Measurements from ENCODE around the gene DCXR. TPM values are rescaled to one million over a fixed set of nuclear protein-coding genes. Genes with fewer than 3 reads are reported as not detected.

DCXR gene
- total and polyA plus RNA-seq, 2 donors (not counting 3 experiments of a cell fraction or from before 2014, with no cell fraction given): 93.0 to 178 TPM

DNA sequence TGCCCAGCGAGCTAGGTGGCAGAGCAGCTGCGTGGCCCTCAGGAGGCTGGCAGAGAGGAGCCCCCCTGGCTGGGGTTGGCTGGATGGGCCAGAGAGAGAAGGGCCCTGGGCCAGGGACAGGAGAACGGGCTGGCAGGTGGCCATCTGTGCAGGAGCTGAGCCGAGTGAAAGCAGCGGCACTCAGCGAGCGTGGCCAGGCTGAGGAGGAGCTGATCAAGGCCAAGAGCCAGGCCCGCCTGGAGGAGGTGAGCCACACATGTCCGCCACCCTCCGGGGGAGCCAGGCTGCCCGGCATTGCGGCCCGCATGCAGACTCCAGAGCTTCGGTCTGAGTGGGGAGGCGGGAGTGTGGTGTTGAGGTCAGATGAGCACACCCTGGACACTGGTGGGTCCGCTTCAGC lies 8.1 kb downstream of the DCXR start:
- Histone ChIP-seq H3K79me2 (ENCODE audit: control insufficient read depth, insufficient read depth, low read length) (peaks cover 4% of the 10 kb centered on the region), H3K4me1 (ENCODE audit: control insufficient read depth, extremely low read depth, insufficient read depth, low read length) (peaks cover 10% of the 10 kb centered on the region), H3K9me3 (replicated peaks; ENCODE audit: control insufficient read depth, insufficient read depth, low read length) (no peaks in the 10 kb centered on the region), H3K27ac (ENCODE audit: insufficient read depth, low read depth, low read length) (no peak overlapping the region), H3K4me3 (replicated peaks in 1 of 3; ENCODE audit: insufficient read depth in 1 of 3, low read depth in 1 of 3, low read length in 3 of 3) (no peak overlapping the region), H4K20me1 (replicated peaks; ENCODE audit: control insufficient read depth, extremely low read depth, insufficient read depth, low read length) (no peaks in the 10 kb centered on the region), H3K9ac (replicated peaks; ENCODE audit: extremely low read depth, insufficient read depth, low read length) (no peak overlapping the region), H3K36me3 (ENCODE audit: control insufficient read depth in 2 of 2, extremely low read depth in 1 of 2, insufficient read depth in 2 of 2, low read length in 2 of 2) (no peaks in the 10 kb centered on the region), H3K9me1 (replicated peaks; ENCODE audit: control insufficient read depth, extremely low read depth, insufficient read depth, low read length) (no peaks in the 10 kb centered on the region), H3K27me3 (ENCODE audit: control insufficient read depth in 2 of 2, insufficient read depth in 2 of 2, low read length in 2 of 2) (no peaks in the 10 kb centered on the region), H2AFZ (ENCODE audit: low read depth, low read length) (no peak overlapping the region), H3K4me2 (ENCODE audit: insufficient read depth, low read length) (no peak overlapping the region)
- dilution Hi-C loops (cut with MboI; ENCODE audit: extremely low pct_ligation_motif_present, low sequenced_read_pairs): no loop called here
- intact Hi-C loops (cut with micrococcal nuclease): loop anchor here (10.0 kb wide), 1 partner anchor 185 kb away; the partner anchor contains the start of gene CCDC57
- no peak for FAIRE-seq
- ChIA-PET CTCF (interaction anchor here (1.0 to 4.2 kb wide), 12 partner anchors 8 to 309 kb away, joined by 3 to 127 read pairs (median 14); partner anchors contain the start of genes CENPX, DCXR, GPS1 and LRRC45), POLR2A (no interaction called here)
- TF ChIP-seq, protein P1, sequence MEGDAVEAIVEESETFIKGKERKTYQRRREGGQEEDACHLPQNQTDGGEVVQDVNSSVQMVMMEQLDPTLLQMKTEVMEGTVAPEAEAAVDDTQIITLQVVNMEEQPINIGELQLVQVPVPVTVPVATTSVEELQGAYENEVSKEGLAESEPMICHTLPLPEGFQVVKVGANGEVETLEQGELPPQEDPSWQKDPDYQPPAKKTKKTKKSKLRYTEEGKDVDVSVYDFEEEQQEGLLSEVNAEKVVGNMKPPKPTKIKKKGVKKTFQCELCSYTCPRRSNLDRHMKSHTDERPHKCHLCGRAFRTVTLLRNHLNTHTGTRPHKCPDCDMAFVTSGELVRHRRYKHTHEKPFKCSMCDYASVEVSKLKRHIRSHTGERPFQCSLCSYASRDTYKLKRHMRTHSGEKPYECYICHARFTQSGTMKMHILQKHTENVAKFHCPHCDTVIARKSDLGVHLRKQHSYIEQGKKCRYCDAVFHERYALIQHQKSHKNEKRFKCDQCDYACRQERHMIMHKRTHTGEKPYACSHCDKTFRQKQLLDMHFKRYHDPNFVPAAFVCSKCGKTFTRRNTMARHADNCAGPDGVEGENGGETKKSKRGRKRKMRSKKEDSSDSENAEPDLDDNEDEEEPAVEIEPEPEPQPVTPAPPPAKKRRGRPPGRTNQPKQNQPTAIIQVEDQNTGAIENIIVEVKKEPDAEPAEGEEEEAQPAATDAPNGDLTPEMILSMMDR (IDR thresholded peaks at IDR 0.05; ENCODE audit: extremely low read depth in 1 of 2, insufficient read depth in 1 of 2, low read depth in 1 of 2, low read length in 2 of 2): no peak
- no peak for TF ChIP-seq JUN (IDR thresholded peaks at IDR 0.05; ENCODE audit: borderline replicate concordance, insufficient read depth, insufficient read length, low read depth)
- no peak for TF ChIP-seq FOS (IDR thresholded peaks at IDR 0.05; ENCODE audit: borderline replicate concordance, insufficient read depth, low read length)
- no peak for TF ChIP-seq POLR2A (IDR thresholded peaks at IDR 0.05; ENCODE audit: low read depth, low read length)
- no peak for TF ChIP-seq GATA2 (IDR thresholded peaks at IDR 0.05; ENCODE audit: insufficient read depth, insufficient read length, low read depth, low read length)
- no peak for TF ChIP-seq EZH2 (IDR thresholded peaks at IDR 0.05; ENCODE audit: borderline replicate concordance, low read depth, low read length, severe bottlenecking)
- no peak for TF ChIP-seq POLR2AphosphoS5 (IDR thresholded peaks at IDR 0.05; ENCODE audit: insufficient read depth, low read depth, low read length)
- TF ChIP-seq, protein P2, sequence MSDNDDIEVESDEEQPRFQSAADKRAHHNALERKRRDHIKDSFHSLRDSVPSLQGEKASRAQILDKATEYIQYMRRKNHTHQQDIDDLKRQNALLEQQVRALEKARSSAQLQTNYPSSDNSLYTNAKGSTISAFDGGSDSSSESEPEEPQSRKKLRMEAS (IDR thresholded peaks at IDR 0.05; ENCODE audit: insufficient read depth, insufficient read length): no peak
- TF ChIP-seq MYC (IDR thresholded peaks at IDR 0.05; ENCODE audit: low read depth, low read length): no peak
- no peak for DNase-seq (ENCODE audit: low read depth, low spot score)
- BruUV-seq (replicated peaks): no TSS peak

All from endothelial cell of umbilical vein (primary cell).